Measurements from ENCODE around the gene AGBL4. TPM values are rescaled to one million over a fixed set of nuclear protein-coding genes. Genes with fewer than 3 reads are reported as not detected.
A peak's percentile ranks its signal among the peaks of the same experiment; 100 is the strongest.
"Not testable (repeated sequence)": the region's sequence is repeated elsewhere in the genome, so short reads cannot be mapped to it uniquely, and the experiment has no call there.

The AGBL4 gene
- total RNA-seq, 6 experiments from 2014 or later = 0.06 to 1.8 (median 0.93) TPM

- no peaks in the 10 kb centered on the region for H3K27me3 ChIP-seq
- no peak overlapping the region for H3K27ac ChIP-seq
- H3K4me1 ChIP-seq = no peaks in the 10 kb centered on the region
- WGBS (ENCODE audit: insufficient coverage, low coverage, low lambda C conversion rate, missing lambda C conversion rate) = 46% methylated on average over 2 of the region's 2 CpGs
- ATAC-seq = no peak
- no peaks in the 10 kb centered on the region for H3K9me3 ChIP-seq
- H3K4me3 ChIP-seq = no peak overlapping the region
- intact Hi-C loops (cut with DNase I) = no loop called here
- TF ChIP-seq CTCF (IDR thresholded peaks at IDR 0.05) (no peak), POLR2A (IDR thresholded peaks at IDR 0.05) (no peak)
- no peaks in the 10 kb centered on the region for H3K36me3 ChIP-seq
- DNase-seq = no peak
These were observed 729.2 kb downstream of the AGBL4 start for GRCh38 chr1:49294539-49294938.

- no peaks in the 10 kb centered on the region for H3K9me3 ChIP-seq
- no CpG with 5 or more reads among the region's 4 CpGs for WGBS (ENCODE audit: insufficient coverage, low coverage, low lambda C conversion rate, missing lambda C conversion rate)
- intact Hi-C loops (cut with DNase I) = no loop called here
- H3K4me3 ChIP-seq = no peak overlapping the region
- DNase-seq = no peak
- H3K36me3 ChIP-seq = no peaks in the 10 kb centered on the region
- ATAC-seq = no peak
- H3K4me1 ChIP-seq = no peaks in the 10 kb centered on the region
- no peak for TF ChIP-seq CTCF (IDR thresholded peaks at IDR 0.05)
- TF ChIP-seq POLR2A (IDR thresholded peaks at IDR 0.05) = no peak
- H3K27me3 ChIP-seq = no peaks in the 10 kb centered on the region
- no peak overlapping the region for H3K27ac ChIP-seq
These were observed 730.7 kb downstream of the AGBL4 start for GRCh38 chr1:49293016-49293415.

GRCh38 chr1:49257211-49258049 is 766.3 kb downstream of the AGBL4 start:
- 63% methylated on average over 4 of the region's 32 CpGs for WGBS (ENCODE audit: insufficient coverage, low coverage, low lambda C conversion rate, missing lambda C conversion rate)
- H3K4me3 ChIP-seq = not testable (repeated sequence)

GRCh38 chr1:49252917-49253316 is 770.8 kb downstream of the AGBL4 start:
- Histone ChIP-seq H3K27me3 (no peaks in the 10 kb centered on the region), H3K27ac (no peak overlapping the region), H3K4me1 (no peaks in the 10 kb centered on the region), H3K36me3 (no peaks in the 10 kb centered on the region), H3K9me3 (no peaks in the 10 kb centered on the region), H3K4me3 (no peak overlapping the region)
- DNase-seq (no peak), ATAC-seq (no peak)
- TF ChIP-seq POLR2A (IDR thresholded peaks at IDR 0.05) (no peak), CTCF (IDR thresholded peaks at IDR 0.05) (no peak)
- intact Hi-C loops (cut with DNase I) = no loop called here

More at GRCh38 chr1:49257211-49258049, 766.3 kb downstream of the AGBL4 start:
- H3K9me3 ChIP-seq; H3K36me3 ChIP-seq; intact Hi-C loops (cut with DNase I); H3K4me1 ChIP-seq; H3K27ac ChIP-seq; ATAC-seq; H3K27me3 ChIP-seq: not testable (repeated sequence)
- DNase-seq = peak in 1 of 3 donors; percentile 40

- DNase-seq (no peak), ATAC-seq (no peak)
- H3K27me3 ChIP-seq = no peaks in the 10 kb centered on the region
- no peaks in the 10 kb centered on the region for H3K4me1 ChIP-seq
- intact Hi-C loops (cut with DNase I) = no loop called here
- no peak overlapping the region for H3K4me3 ChIP-seq
- no peaks in the 10 kb centered on the region for H3K9me3 ChIP-seq
- no peak overlapping the region for H3K27ac ChIP-seq
- TF ChIP-seq POLR2A (IDR thresholded peaks at IDR 0.05) (no peak), CTCF (IDR thresholded peaks at IDR 0.05) (no peak)
- no peaks in the 10 kb centered on the region for H3K36me3 ChIP-seq
- 75% methylated on average over 1 of the region's 2 CpGs for WGBS (ENCODE audit: insufficient coverage, low coverage, low lambda C conversion rate, missing lambda C conversion rate)
These were observed 772.6 kb downstream of the AGBL4 start for GRCh38 chr1:49251019-49251784.
